Measurements from ENCODE around the gene ZFYVE21. TPM values are rescaled to one million over a fixed set of nuclear protein-coding genes. Genes with fewer than 3 reads are reported as not detected.
"Not testable (repeated sequence)": the region's sequence is repeated elsewhere in the genome, so short reads cannot be mapped to it uniquely, and the experiment has no call there.

Gene ZFYVE21
- total and polyA plus RNA-seq, 8 donors, result 13.7 to 32.6 (median 17.3) TPM

- FAIRE-seq (no peak), ATAC-seq (peak; percentile 74 to 82 (median 76)), DNase-seq (peak in 2 of 6 donors; percentile 45 to 59)
- H3K27me3 ChIP-seq, result no peaks in the 10 kb centered on the region
- peaks cover 0 to 6% (median 0%) of the 10 kb centered on the region in 3 donors for H3K4me1 ChIP-seq
- H3K4me3 ChIP-seq, result no peak overlapping the region
- intact Hi-C loops (cut with DNase I), result no loop called here
- no peak for TF ChIP-seq CTCF (IDR thresholded peaks at IDR 0.05)
- no peaks in the 10 kb centered on the region for H3K9me3 ChIP-seq
- peaks cover 0 to 37% (median 15%) of the 10 kb centered on the region in 3 donors for H3K36me3 ChIP-seq
- no peak overlapping the region for H3K27ac ChIP-seq
- 42 to 54% methylated on average over 16 of the region's 16 CpGs for WGBS, 2 donors
These were observed 26.4 kb upstream of the ZFYVE21 start for GRCh38 chr14:103688906-103689902.

DNA sequence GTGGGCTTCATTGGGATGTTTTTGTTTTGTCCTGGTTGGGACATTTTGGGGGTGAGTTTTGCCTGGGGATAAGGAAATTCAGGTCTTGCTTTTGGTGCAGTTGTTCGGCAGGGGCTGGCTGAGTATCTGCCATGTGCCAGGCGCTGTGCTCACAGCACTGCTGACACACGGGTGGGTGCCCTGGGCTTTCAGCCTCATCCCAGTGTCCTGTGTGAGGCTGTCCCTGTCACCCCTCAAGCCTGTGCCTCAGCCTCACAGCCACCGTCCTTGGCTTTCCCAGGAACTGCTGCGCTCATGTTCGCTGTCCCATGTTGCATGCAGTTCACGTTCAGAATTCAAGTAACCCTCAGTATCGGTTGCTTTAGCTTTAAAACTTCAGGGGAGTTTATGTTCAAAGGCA lies 25.3 kb upstream of the ZFYVE21 start:
- Histone ChIP-seq H3K27ac (no peak overlapping the region), H3K4me1 (peaks cover 0 to 6% (median 0%) of the 10 kb centered on the region in 3 donors), H3K9me3 (no peaks in the 10 kb centered on the region), H3K4me3 (no peak overlapping the region), H3K36me3 (peaks cover 0 to 31% (median 21%) of the 10 kb centered on the region in 3 donors), H3K27me3 (no peaks in the 10 kb centered on the region)
- intact Hi-C loops (cut with DNase I), result no loop called here
- FAIRE-seq (no peak), ATAC-seq (no peak), DNase-seq (peak in 1 of 6 donors; percentile 34)
- TF ChIP-seq CTCF (IDR thresholded peaks at IDR 0.05), result no peak
- WGBS, 2 donors, result 93 to 96% methylated on average over 8 of the region's 8 CpGs

DNA sequence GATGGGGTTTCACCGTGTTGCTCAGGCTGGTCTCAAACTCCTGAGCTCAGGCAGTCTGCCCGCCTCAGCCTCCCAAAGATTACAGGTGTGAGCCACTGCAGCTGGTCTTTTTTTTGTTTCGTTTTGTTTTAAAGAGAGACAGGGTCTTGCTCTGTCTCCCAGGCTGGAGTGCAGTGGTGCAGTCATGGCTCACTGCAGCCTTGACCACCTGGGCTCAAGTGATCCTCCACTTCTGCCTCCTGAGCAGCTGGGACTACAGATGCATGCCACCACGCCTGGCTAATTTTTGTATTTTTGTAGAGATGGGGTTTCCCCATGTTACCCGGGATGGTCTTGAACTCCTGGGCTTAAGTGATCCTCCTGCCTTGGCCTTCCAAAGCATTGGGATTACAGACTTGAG lies 24.0 kb upstream of the ZFYVE21 start:
- ATAC-seq; H3K27ac ChIP-seq; DNase-seq; H3K27me3 ChIP-seq; H3K9me3 ChIP-seq; FAIRE-seq; intact Hi-C loops (cut with DNase I); H3K4me3 ChIP-seq; H3K4me1 ChIP-seq: not testable (repeated sequence)
- peaks cover 0 to 23% (median 21%) of the 10 kb centered on the region in 3 donors for H3K36me3 ChIP-seq
- WGBS, 2 donors, result 88 to 92% methylated on average over 5 of the region's 5 CpGs

DNA sequence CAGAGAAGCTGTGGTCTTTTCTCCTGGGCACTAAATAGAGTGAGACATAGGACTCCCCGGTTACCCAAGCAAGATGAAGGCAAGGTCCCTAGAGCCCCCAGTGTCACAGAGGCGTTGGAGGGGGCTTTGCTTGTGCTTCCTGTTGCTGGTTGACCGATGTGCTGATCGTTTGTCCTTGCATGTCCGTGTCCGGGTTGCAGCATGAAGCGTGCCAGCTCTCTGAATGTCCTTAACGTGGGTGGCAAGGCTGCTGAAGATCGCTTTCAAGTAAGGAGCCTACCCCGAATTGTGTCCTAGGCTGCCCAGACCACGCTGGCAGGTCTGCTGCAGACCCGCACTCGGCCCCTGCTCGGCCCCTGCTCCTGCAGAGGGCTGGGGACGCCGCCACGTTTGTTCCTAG lies 23.5 kb upstream of the ZFYVE21 start:
- DNase-seq (peak in 1 of 6 donors; percentile 10), ATAC-seq (no peak), FAIRE-seq (no peak)
- TF ChIP-seq CTCF (IDR thresholded peaks at IDR 0.05), result no peak
- Histone ChIP-seq H3K27me3 (no peaks in the 10 kb centered on the region), H3K27ac (no peak overlapping the region), H3K4me3 (no peak overlapping the region), H3K9me3 (no peaks in the 10 kb centered on the region), H3K36me3 (peaks cover 0 to 21% (median 18%) of the 10 kb centered on the region in 3 donors), H3K4me1 (peaks cover 0 to 6% (median 0%) of the 10 kb centered on the region in 3 donors)
- WGBS, 2 donors, result 93 to 95% methylated on average over 17 of the region's 17 CpGs
- intact Hi-C loops (cut with DNase I), result no loop called here

DNA sequence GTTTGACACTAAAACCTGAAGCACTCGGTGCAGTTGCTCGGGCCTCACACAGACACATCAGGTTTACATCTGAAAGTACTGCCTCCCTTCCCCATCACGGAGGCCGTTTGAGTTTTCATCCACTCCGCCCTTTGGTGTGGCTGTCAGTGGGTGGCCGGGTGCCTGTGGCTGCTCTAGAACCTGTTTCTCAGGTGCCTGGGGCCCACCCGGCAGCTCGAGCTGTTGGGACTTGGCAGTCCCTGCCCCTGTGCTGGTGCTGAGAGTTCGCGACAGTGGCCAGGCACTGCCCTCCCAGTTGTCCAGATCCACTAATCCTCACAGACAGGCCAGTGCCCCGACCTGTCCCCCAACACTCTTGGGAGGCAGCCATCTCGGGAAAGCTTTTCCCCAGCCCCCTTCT lies 22.7 kb upstream of the ZFYVE21 start:
- Histone ChIP-seq H3K27me3 (no peaks in the 10 kb centered on the region), H3K4me1 (peaks cover 0 to 8% (median 0%) of the 10 kb centered on the region in 3 donors), H3K4me3 (no peak overlapping the region), H3K27ac (no peak overlapping the region), H3K9me3 (no peaks in the 10 kb centered on the region), H3K36me3 (peaks cover 0 to 21% (median 14%) of the 10 kb centered on the region in 3 donors)
- ATAC-seq, result no peak
- 80 to 82% methylated on average over 12 of the region's 12 CpGs for WGBS, 2 donors
- intact Hi-C loops (cut with DNase I), result no loop called here
- DNase-seq, result no peak
- no peak for FAIRE-seq
- no peak for TF ChIP-seq CTCF (IDR thresholded peaks at IDR 0.05)

All from pancreas (tissue), 10 donors.